NT2/D1 (cell line): ENCODE results near the gene AK8.
"Not testable (repeated sequence)": the region's sequence is repeated elsewhere in the genome, so short reads cannot be mapped to it uniquely, and the experiment has no call there.

Experiments
- YY1 ChIP-seq: IDR thresholded peaks from 2 replicates; pipeline ENCODE4 v1.6.1; 2011; ENCODE audit not compliant: insufficient read length, insufficient read depth
- ZNF274 ChIP-seq: IDR thresholded peaks from 2 replicates; pipeline ENCODE4 v1.6.1; 2011; ENCODE audit warnings: mild to moderate bottlenecking, low read depth, low read length

DNA sequence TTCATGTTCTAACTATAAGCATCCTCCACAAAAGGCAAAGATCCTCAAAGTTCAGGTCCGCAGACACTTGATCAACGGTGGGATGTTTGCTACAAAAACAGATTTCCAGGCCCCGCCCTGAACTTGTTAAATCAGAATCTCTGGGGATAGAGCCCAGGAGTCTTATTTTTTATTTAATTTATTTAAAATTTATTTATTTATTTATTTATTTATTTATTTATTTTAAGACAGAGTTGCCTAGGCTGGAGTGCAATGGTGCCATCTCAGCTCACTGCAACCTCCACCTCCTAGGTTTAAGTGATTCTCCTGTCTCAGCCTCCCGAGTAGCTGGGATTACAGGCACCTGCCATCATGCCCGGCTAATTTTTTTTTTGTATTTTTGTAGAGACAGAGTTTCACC lies 166.9 kb downstream of the AK8 start:
- TF ChIP-seq YY1, ZNF274: not testable (repeated sequence)
